Daoy (cell line): ENCODE data around the gene NIPA2. TPM values are rescaled to one million over a fixed set of nuclear protein-coding genes. Genes with fewer than 3 reads are reported as not detected.

Experiments used
- DNase-seq: peaks from one replicate; pipeline ENCODE4 v3.0.0-alpha.2; 2015; ENCODE audit warnings: low read depth
- total RNA-seq: library from RNA; depleted of rRNA; stranded (reverse); fragments of >200 nt; shearing (Covaris generic); gene quantifications from 2 replicates; pipeline ENCODE4 v1.2.3, GENCODE V29; 2014

NIPA2 gene
- total RNA-seq, 1 experiment from 2014 or later: 123 TPM

- no peak for DNase-seq
Observed at GRCh38 chr15:22877607-22878006, 39.1 kb downstream of the NIPA2 start.

- no peak for DNase-seq
Observed at GRCh38 chr15:22878103-22878502, 39.6 kb downstream of the NIPA2 start.

- DNase-seq: no peak
Observed at GRCh38 chr15:22880068-22880980, 41.9 kb downstream of the NIPA2 start.

- no peak for DNase-seq
Observed at GRCh38 chr15:22880981-22881738, 42.7 kb downstream of the NIPA2 start.

GRCh38 chr15:22881739-22882440 is 43.4 kb downstream of the NIPA2 start:
- DNase-seq: no peak

- DNase-seq: no peak
Observed at GRCh38 chr15:22883196-22883595, 44.7 kb downstream of the NIPA2 start.

- DNase-seq: no peak
Observed at GRCh38 chr15:22884344-22884743, 45.9 kb downstream of the NIPA2 start.

GRCh38 chr15:22885120-22885519 is 46.7 kb downstream of the NIPA2 start:
- no peak for DNase-seq

GRCh38 chr15:22887157-22887951 is 48.9 kb downstream of the NIPA2 start:
- peak; percentile 56 for DNase-seq

- DNase-seq: peak; percentile 76
Observed at GRCh38 chr15:22888120-22888859, 49.8 kb downstream of the NIPA2 start.

GRCh38 chr15:22889146-22889818 is 50.8 kb downstream of the NIPA2 start:
- no peak for DNase-seq

GRCh38 chr15:22890296-22890695 is 51.8 kb downstream of the NIPA2 start:
- DNase-seq: no peak

GRCh38 chr15:22891426-22892210 is 53.2 kb downstream of the NIPA2 start:
- no peak for DNase-seq

GRCh38 chr15:22892333-22892732 is 53.9 kb downstream of the NIPA2 start:
- no peak for DNase-seq

- DNase-seq: no peak
Observed at GRCh38 chr15:22893081-22893480, 54.6 kb downstream of the NIPA2 start.

GRCh38 chr15:22893881-22894280 is 55.4 kb downstream of the NIPA2 start:
- DNase-seq: no peak

- DNase-seq: peak; percentile 90
Observed at GRCh38 chr15:22895465-22896190, 57.2 kb downstream of the NIPA2 start.

GRCh38 chr15:22902046-22902445 is 63.6 kb downstream of the NIPA2 start:
- DNase-seq: no peak

- DNase-seq: no peak
Observed at GRCh38 chr15:22902578-22902977, 64.1 kb downstream of the NIPA2 start.
